H9 (cell line): ENCODE results near the gene TSTD1. TPM values are rescaled to one million over a fixed set of nuclear protein-coding genes. Genes with fewer than 3 reads are reported as not detected.

Experiments used
- DNase-seq: peaks from one replicate; pipeline ENCODE4 v3.0.0-alpha.2; 2017
- H2AFZ ChIP-seq: one replicate; pipeline ENCODE4 v1.6.1; 2013; ENCODE audit warnings: mild to moderate bottlenecking, low read length, control low read depth, moderate library complexity
- H2AK5ac ChIP-seq: 2 replicates; pipeline ENCODE4 v1.6.1; 2013; ENCODE audit warnings: low read length, control low read depth, mixed read lengths; ENCODE audit not compliant: insufficient read length
- H2BK120ac ChIP-seq: one replicate; pipeline ENCODE4 v1.6.1; 2013; ENCODE audit warnings: low read depth, mild to moderate bottlenecking, low read length, control low read depth, inconsistent platforms; ENCODE audit not compliant: poor library complexity, severe bottlenecking
- H2BK12ac ChIP-seq: 2 replicates; pipeline ENCODE4 v1.6.1; 2013; ENCODE audit warnings: low read length, control low read depth, mixed read lengths, low read depth; ENCODE audit not compliant: insufficient read length
- H2BK15ac ChIP-seq: 2 replicates; pipeline ENCODE4 v1.6.1; 2013; ENCODE audit warnings: low read depth, low read length, control low read depth
- H2BK20ac ChIP-seq: one replicate; pipeline ENCODE4 v1.6.1; 2013; ENCODE audit warnings: low read depth, mild to moderate bottlenecking, low read length, control low read depth, inconsistent platforms; ENCODE audit not compliant: poor library complexity, severe bottlenecking
- H2BK5ac ChIP-seq: 2 replicates; pipeline ENCODE4 v1.6.1; 2013; ENCODE audit warnings: low read length, control low read depth, mixed read lengths; ENCODE audit not compliant: insufficient read length
- H3K14ac ChIP-seq: 2 replicates; pipeline ENCODE4 v1.6.1; 2013; ENCODE audit warnings: low read length, control low read depth; ENCODE audit not compliant: insufficient read depth
- H3K18ac ChIP-seq: 2 replicates; pipeline ENCODE4 v1.6.1; 2013; ENCODE audit warnings: low read depth, mild to moderate bottlenecking, mixed read lengths, low read length, control low read depth; ENCODE audit not compliant: insufficient read length
- H3K23ac ChIP-seq: 2 replicates; pipeline ENCODE4 v1.6.1; 2013; ENCODE audit warnings: low read length, control low read depth, mixed read lengths, low read depth; ENCODE audit not compliant: insufficient read length
- H3K23me2 ChIP-seq: 2 replicates; pipeline ENCODE4 v1.6.1; 2013; ENCODE audit warnings: low read depth, mild to moderate bottlenecking, mixed read lengths, low read length, control low read depth; ENCODE audit not compliant: insufficient read length, poor library complexity, severe bottlenecking
- H3K27ac ChIP-seq: 2 replicates; pipeline ENCODE4 v1.5.1; 2013; ENCODE audit warnings: low read length, control low read depth, mixed read lengths, low read depth; ENCODE audit not compliant: insufficient read length
- H3K27me3 ChIP-seq: 2 replicates; pipeline ENCODE4 v1.6.1; 2013; ENCODE audit warnings: low read length, control low read depth, inconsistent platforms; ENCODE audit not compliant: insufficient read depth
- H3K4ac ChIP-seq: 2 replicates; pipeline ENCODE4 v1.6.1; 2013; ENCODE audit warnings: low read depth, mild to moderate bottlenecking, control low read depth, inconsistent platforms, low read length, moderate library complexity
- H3K4me1 ChIP-seq: 2 replicates; pipeline ENCODE4 v1.6.1; 2013; ENCODE audit warnings: low read length, control low read depth, inconsistent platforms; ENCODE audit not compliant: insufficient read depth
- H3K4me2 ChIP-seq: 2 replicates; pipeline ENCODE4 v1.6.1; 2013; ENCODE audit warnings: low read length, control low read depth, mixed read lengths; ENCODE audit not compliant: insufficient read length, insufficient read depth
- H3K56ac ChIP-seq: 2 replicates; pipeline ENCODE4 v1.6.1; 2013; ENCODE audit warnings: low read depth, mild to moderate bottlenecking, mixed read lengths, low read length, control low read depth; ENCODE audit not compliant: insufficient read length
- H3K79me1 ChIP-seq: 2 replicates; pipeline ENCODE4 v1.6.1; 2013; ENCODE audit warnings: low read depth, mild to moderate bottlenecking, moderate library complexity, low read length, control low read depth, inconsistent platforms; ENCODE audit not compliant: insufficient read depth, poor library complexity, severe bottlenecking
- H3K79me2 ChIP-seq: 2 replicates; pipeline ENCODE4 v1.6.1; 2013; ENCODE audit warnings: low read length, control low read depth, inconsistent platforms; ENCODE audit not compliant: insufficient read depth
- H3K9ac ChIP-seq: 2 replicates; pipeline ENCODE4 v1.6.1; 2013; ENCODE audit warnings: low read length, control low read depth, mixed read lengths; ENCODE audit not compliant: insufficient read length; ENCODE audit errors: extremely low read depth
- H3K9me3 ChIP-seq: one replicate; pipeline ENCODE4 v1.6.1; 2013; ENCODE audit warnings: low read depth, low read length, inconsistent platforms; ENCODE audit not compliant: control insufficient read depth
- H3T11ph ChIP-seq: one replicate; pipeline ENCODE4 v1.6.1; 2013; ENCODE audit warnings: mild to moderate bottlenecking, low read length, control low read depth, inconsistent platforms
- H4K20me1 ChIP-seq: one replicate; pipeline ENCODE4 v1.6.1; 2013; ENCODE audit not compliant: control insufficient read depth, insufficient read length, insufficient read depth
- H4K5ac ChIP-seq: 2 replicates; pipeline ENCODE4 v1.6.1; 2013; ENCODE audit warnings: low read depth, mild to moderate bottlenecking, mixed read lengths, low read length, control low read depth; ENCODE audit not compliant: insufficient read length
- H4K8ac ChIP-seq: replicated peaks from 2 replicates; pipeline ENCODE4 v1.6.1; 2013; ENCODE audit warnings: low read length, control low read depth, mixed read lengths, low read depth; ENCODE audit not compliant: insufficient read length
- H4K91ac ChIP-seq: 2 replicates; pipeline ENCODE4 v1.6.1; 2013; ENCODE audit warnings: low read depth, mild to moderate bottlenecking, moderate library complexity, mixed read lengths, low read length, control low read depth; ENCODE audit not compliant: insufficient read length
- H3K27ac Mint-ChIP-seq, 3 experiments: 2 replicates in 2 of 3; 3 replicates in 1 of 3; pipeline ENCODE4 v1.8.0; 2020 to 2021; ENCODE audit warnings: mixed read lengths in 3 of 3, mild to moderate bottlenecking in 1 of 3, moderate library complexity in 1 of 3
- H3K27me3 Mint-ChIP-seq: 2 replicates; pipeline ENCODE4 v1.8.0; 2021; ENCODE audit warnings: low read depth, mild to moderate bottlenecking, moderate library complexity, mixed read lengths
- H3K36me3 Mint-ChIP-seq, 3 experiments: 2 replicates in 2 of 3; 3 replicates in 1 of 3; pipeline ENCODE4 v1.8.0; 2020 to 2021; ENCODE audit warnings: low read depth in 3 of 3, mixed read lengths in 3 of 3; ENCODE audit not compliant: insufficient read depth in 1 of 3
- H3K4me1 Mint-ChIP-seq, 2 experiments: 2 replicates each; pipeline ENCODE4 v1.8.0; 2020; ENCODE audit warnings: mixed read lengths in 2 of 2
- H3K4me3 Mint-ChIP-seq, 2 experiments: 2 replicates in 1 of 2; 3 replicates in 1 of 2; pipeline ENCODE4 v1.8.0; 2020 to 2021; ENCODE audit warnings: mild to moderate bottlenecking in 2 of 2, mixed read lengths in 2 of 2, moderate library complexity in 1 of 2
- H3K9me3 Mint-ChIP-seq, 2 experiments: 2 replicates in 1 of 2; 3 replicates in 1 of 2; pipeline ENCODE4 v1.8.0; 2020; ENCODE audit warnings: mild to moderate bottlenecking in 2 of 2, mixed read lengths in 2 of 2, moderate library complexity in 1 of 2
- whole genome bisulfite sequencing: extraction: QIAGEN DNeasy Blood & Tissue Kit; methylation state at CpG from one replicate; pipeline ENCODE4 v1.1.7; 2013; ENCODE audit warnings: missing lambda C conversion rate, low lambda C conversion rate, mixed read lengths; ENCODE audit not compliant: insufficient read length; ENCODE audit errors: extremely low coverage; 5-methylcytosine and 5-hydroxymethylcytosine counted together
- long read RNA-seq: library from polyadenylated mRNA; unstranded; transcript quantifications from one replicate; pipeline ENCODE4 v2.0.0, GENCODE V29; 2020
- total RNA-seq: library from RNA; stranded (reverse); gene quantifications from 2 replicates; pipeline ENCODE4 v1.2.1, GENCODE V29; 2021
- TF ChIP-seq, protein P1 (sequence below): fragments of 200-600 bp; sonication (generic); conservative IDR thresholded peaks from 3 replicates; pipeline ENCODE4 v1.8.0; 2021; ENCODE audit warnings: antibody characterized with exemption, mild to moderate bottlenecking

Gene TSTD1, protein sequence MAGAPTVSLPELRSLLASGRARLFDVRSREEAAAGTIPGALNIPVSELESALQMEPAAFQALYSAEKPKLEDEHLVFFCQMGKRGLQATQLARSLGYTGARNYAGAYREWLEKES
- 73.7 and 77.0 TPM in 2 replicates for total RNA-seq
- long read RNA-seq, transcript TSTD1-204 (4 exons, 593 nt) = major isoform, 18 of 34 reads
- long read RNA-seq, transcript TSTD1-203 (3 exons, 457 nt) = minor isoform, 6 of 34 reads
- long read RNA-seq, partial matches to known transcripts = 0 of 34 reads
- long read RNA-seq, other reads (novel, unspliced or antisense) = 8 of 34 reads

DNA sequence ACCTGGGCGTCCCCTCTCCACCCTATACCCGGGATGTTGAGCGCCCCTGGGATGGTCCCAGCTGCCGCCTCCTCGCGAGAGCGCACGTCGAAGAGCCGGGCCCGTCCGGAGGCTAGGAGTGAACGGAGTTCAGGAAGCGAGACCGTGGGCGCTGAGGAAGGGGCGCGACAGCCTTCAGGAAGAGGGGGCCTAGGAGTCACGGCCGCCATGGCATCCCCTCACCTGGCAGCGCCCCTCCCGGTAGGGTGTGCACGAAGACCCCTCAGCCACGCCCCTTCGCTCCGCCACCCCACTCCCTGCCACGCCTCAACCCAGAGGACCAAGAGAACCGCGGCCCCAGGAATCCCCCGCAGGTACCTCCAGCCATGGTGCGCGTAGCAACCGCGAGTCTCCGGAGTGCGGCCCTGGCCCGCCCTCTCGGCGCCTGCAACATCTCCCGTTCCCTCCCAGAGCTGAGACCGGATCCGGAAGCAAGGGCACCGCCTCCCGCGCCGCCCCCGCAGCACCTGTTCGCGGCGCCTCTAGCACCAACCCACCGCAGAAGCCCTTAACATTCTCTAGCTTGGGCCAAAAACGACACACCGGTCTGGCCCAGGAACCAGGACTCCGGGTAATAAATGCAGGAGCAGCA is at the start of gene TSTD1:
TSS of gene TSTD1 (minus strand) at position 442 of the 631 bp plus-strand sequence. CDS start at position 367, 75 bp downstream.
- Histone ChIP-seq H3K56ac (no peak within 1 kb of the TSS), H3K27ac (no peak within 1 kb of the TSS), H3K4ac (no peak within 1 kb of the TSS), H3K79me2 (no peaks in the 10 kb centered on the region; the same call in 1 of the 2 replicates), H2BK120ac (no peak within 1 kb of the TSS), H3K9me3 (no peaks in the 10 kb centered on the region), H3K4me2 (peak within 1 kb of the TSS; percentile 54), H3K23ac (no peak within 1 kb of the TSS), H3K9ac (peak within 1 kb of the TSS; percentile 16), H2BK20ac (no peak within 1 kb of the TSS), H4K91ac (no peak within 1 kb of the TSS), H3K79me1 (no peaks in the 10 kb centered on the region), H3K14ac (peak within 1 kb of the TSS; percentile 6; the same call in 1 of the 2 replicates), H4K8ac (no peak within 1 kb of the TSS), H3K18ac (no peak within 1 kb of the TSS), H2AFZ (no peak within 1 kb of the TSS), H2AK5ac (no peak within 1 kb of the TSS), H3K23me2 (peaks cover 7% of the 10 kb centered on the region), H2BK5ac (no peak within 1 kb of the TSS), H3K27me3 (no peaks in the 10 kb centered on the region), H2BK15ac (no peak within 1 kb of the TSS), H4K20me1 (no peaks in the 10 kb centered on the region), H3T11ph (no peak within 1 kb of the TSS), H2BK12ac (no peak within 1 kb of the TSS), H3K4me1 (peaks cover 2% of the 10 kb centered on the region), H4K5ac (no peak within 1 kb of the TSS)
- peaks cover 32 to 49% (median 40%) of the 10 kb centered on the region in 3 experiments; a peak in 6 of 7 replicates for H3K36me3 Mint-ChIP-seq
- no CpG with 5 or more reads among the region's 54 CpGs for WGBS
- DNase-seq = peak; percentile 87
- H3K4me3 Mint-ChIP-seq = peak within 1 kb of the TSS; percentile 88 to 91
- no peaks in the 10 kb centered on the region; a peak in 1 of 5 replicates for H3K9me3 Mint-ChIP-seq
- peak within 1 kb of the TSS; percentile 94 to 97 (median 94); a peak in 6 of 7 replicates for H3K27ac Mint-ChIP-seq
- H3K4me1 Mint-ChIP-seq = peaks cover 19 to 36% of the 10 kb centered on the region in 2 experiments
- TF ChIP-seq, protein P1, sequence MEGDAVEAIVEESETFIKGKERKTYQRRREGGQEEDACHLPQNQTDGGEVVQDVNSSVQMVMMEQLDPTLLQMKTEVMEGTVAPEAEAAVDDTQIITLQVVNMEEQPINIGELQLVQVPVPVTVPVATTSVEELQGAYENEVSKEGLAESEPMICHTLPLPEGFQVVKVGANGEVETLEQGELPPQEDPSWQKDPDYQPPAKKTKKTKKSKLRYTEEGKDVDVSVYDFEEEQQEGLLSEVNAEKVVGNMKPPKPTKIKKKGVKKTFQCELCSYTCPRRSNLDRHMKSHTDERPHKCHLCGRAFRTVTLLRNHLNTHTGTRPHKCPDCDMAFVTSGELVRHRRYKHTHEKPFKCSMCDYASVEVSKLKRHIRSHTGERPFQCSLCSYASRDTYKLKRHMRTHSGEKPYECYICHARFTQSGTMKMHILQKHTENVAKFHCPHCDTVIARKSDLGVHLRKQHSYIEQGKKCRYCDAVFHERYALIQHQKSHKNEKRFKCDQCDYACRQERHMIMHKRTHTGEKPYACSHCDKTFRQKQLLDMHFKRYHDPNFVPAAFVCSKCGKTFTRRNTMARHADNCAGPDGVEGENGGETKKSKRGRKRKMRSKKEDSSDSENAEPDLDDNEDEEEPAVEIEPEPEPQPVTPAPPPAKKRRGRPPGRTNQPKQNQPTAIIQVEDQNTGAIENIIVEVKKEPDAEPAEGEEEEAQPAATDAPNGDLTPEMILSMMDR = no peak; the same call in 2 of the 3 replicates
- H3K27me3 Mint-ChIP-seq = no peaks in the 10 kb centered on the region; the same call in 1 of the 2 replicates
